ENCODE results near the gene HBG1.
"Not testable (repeated sequence)": the region's sequence is repeated elsewhere in the genome, so short reads cannot be mapped to it uniquely, and the experiment has no call there.

The HBG1 gene

GRCh38 chr11:5275369-5276110 is 25.9 kb upstream of the HBG1 start:
- H3K9ac ChIP-seq (ENCODE audit: low read depth, low read length), result no peak overlapping the region
- H3K36me3 ChIP-seq (ENCODE audit: insufficient read depth, low read length), result no peaks in the 10 kb centered on the region
- H3K27me3 ChIP-seq (ENCODE audit: control insufficient read depth, insufficient read depth, low read length), result no peaks in the 10 kb centered on the region
- no peaks in the 10 kb centered on the region for H3K9me3 ChIP-seq (replicated peaks; ENCODE audit: low read length)
- no peak overlapping the region for H3K4me3 ChIP-seq (ENCODE audit: low read length)
- H3K4me2 ChIP-seq (ENCODE audit: low read length), result no peak overlapping the region
- H3K4me1 ChIP-seq (ENCODE audit: control insufficient read depth, insufficient read depth, low read length), result peaks cover 9% of the 10 kb centered on the region

GRCh38 chr11:5274395-5274794 is 24.7 kb upstream of the HBG1 start:
- Histone ChIP-seq H3K9ac (ENCODE audit: low read depth, low read length) (no peak overlapping the region), H3K4me2 (ENCODE audit: low read length) (no peak overlapping the region), H3K9me3 (replicated peaks; ENCODE audit: low read length) (no peaks in the 10 kb centered on the region), H3K4me1 (ENCODE audit: control insufficient read depth, insufficient read depth, low read length) (peaks cover under 1% of the 10 kb centered on the region), H3K27me3 (ENCODE audit: control insufficient read depth, insufficient read depth, low read length) (no peaks in the 10 kb centered on the region), H3K4me3 (ENCODE audit: low read length) (no peak overlapping the region), H3K36me3 (ENCODE audit: insufficient read depth, low read length) (no peaks in the 10 kb centered on the region)

GRCh38 chr11:5272395-5273017 is 22.8 kb upstream of the HBG1 start:
- Histone ChIP-seq H3K4me1 (ENCODE audit: control insufficient read depth, insufficient read depth, low read length) (no peaks in the 10 kb centered on the region), H3K4me3 (ENCODE audit: low read length) (no peak overlapping the region), H3K4me2 (ENCODE audit: low read length) (no peak overlapping the region), H3K9me3 (replicated peaks; ENCODE audit: low read length) (no peaks in the 10 kb centered on the region), H3K9ac (ENCODE audit: low read depth, low read length) (no peak overlapping the region), H3K27me3 (ENCODE audit: control insufficient read depth, insufficient read depth, low read length) (peaks cover 3% of the 10 kb centered on the region), H3K36me3 (ENCODE audit: insufficient read depth, low read length) (no peaks in the 10 kb centered on the region)

- Histone ChIP-seq H3K36me3 (ENCODE audit: insufficient read depth, low read length) (no peaks in the 10 kb centered on the region), H3K9me3 (replicated peaks; ENCODE audit: low read length) (no peaks in the 10 kb centered on the region), H3K9ac (ENCODE audit: low read depth, low read length) (no peak within 1 kb of the TSS), H3K4me1 (ENCODE audit: control insufficient read depth, insufficient read depth, low read length) (no peaks in the 10 kb centered on the region), H3K4me3 (ENCODE audit: low read length) (no peak within 1 kb of the TSS), H3K4me2 (ENCODE audit: low read length) (no peak within 1 kb of the TSS), H3K27me3 (ENCODE audit: control insufficient read depth, insufficient read depth, low read length) (peaks cover 3% of the 10 kb centered on the region)
These were observed 20.1 kb upstream of the HBG1 start, which contains the start of gene HBE1 for GRCh38 chr11:5269715-5270147. Gene HBE1 (minus strand): TSS chr11:5269945. CDS start chr11:5269890, 55 bp downstream.

- Histone ChIP-seq H3K36me3 (ENCODE audit: insufficient read depth, low read length) (no peaks in the 10 kb centered on the region), H3K4me1 (ENCODE audit: control insufficient read depth, insufficient read depth, low read length) (no peaks in the 10 kb centered on the region), H3K9me3 (replicated peaks; ENCODE audit: low read length) (no peaks in the 10 kb centered on the region)
These were observed 17.4 kb upstream of the HBG1 start for GRCh38 chr11:5267033-5267563.

GRCh38 chr11:5266609-5267008 is 17.0 kb upstream of the HBG1 start:
- peaks cover 5% of the 10 kb centered on the region for H3K27me3 ChIP-seq (ENCODE audit: control insufficient read depth, insufficient read depth, low read length)
- no peak overlapping the region for H3K9ac ChIP-seq (ENCODE audit: low read depth, low read length)
- no peaks in the 10 kb centered on the region for H3K9me3 ChIP-seq (replicated peaks; ENCODE audit: low read length)
- no peaks in the 10 kb centered on the region for H3K4me1 ChIP-seq (ENCODE audit: control insufficient read depth, insufficient read depth, low read length)
- H3K36me3 ChIP-seq (ENCODE audit: insufficient read depth, low read length), result no peaks in the 10 kb centered on the region
- H3K4me3 ChIP-seq (ENCODE audit: low read length), result no peak overlapping the region
- H3K4me2 ChIP-seq (ENCODE audit: low read length), result no peak overlapping the region

More at GRCh38 chr11:5267033-5267563, 17.4 kb upstream of the HBG1 start:
- no peak overlapping the region for H3K4me3 ChIP-seq (ENCODE audit: low read length)
- H3K9ac ChIP-seq (ENCODE audit: low read depth, low read length), result no peak overlapping the region
- H3K4me2 ChIP-seq (ENCODE audit: low read length), result no peak overlapping the region
- peaks cover 5% of the 10 kb centered on the region for H3K27me3 ChIP-seq (ENCODE audit: control insufficient read depth, insufficient read depth, low read length)

GRCh38 chr11:5265832-5266231 is 16.2 kb upstream of the HBG1 start:
- Histone ChIP-seq H3K9ac (ENCODE audit: low read depth, low read length) (no peak overlapping the region), H3K36me3 (ENCODE audit: insufficient read depth, low read length) (no peaks in the 10 kb centered on the region), H3K4me1 (ENCODE audit: control insufficient read depth, insufficient read depth, low read length) (no peaks in the 10 kb centered on the region), H3K27me3 (ENCODE audit: control insufficient read depth, insufficient read depth, low read length) (peaks cover 5% of the 10 kb centered on the region), H3K9me3 (replicated peaks; ENCODE audit: low read length) (no peaks in the 10 kb centered on the region), H3K4me3 (ENCODE audit: low read length) (no peak overlapping the region), H3K4me2 (ENCODE audit: low read length) (no peak overlapping the region)

GRCh38 chr11:5258543-5259262 is 9.0 kb upstream of the HBG1 start:
- Histone ChIP-seq H3K4me3 (ENCODE audit: low read length) (no peak overlapping the region), H3K4me2 (ENCODE audit: low read length) (no peak overlapping the region), H3K27me3 (ENCODE audit: control insufficient read depth, insufficient read depth, low read length) (peaks cover 5% of the 10 kb centered on the region), H3K4me1 (ENCODE audit: control insufficient read depth, insufficient read depth, low read length) (no peaks in the 10 kb centered on the region), H3K9ac (ENCODE audit: low read depth, low read length) (no peak overlapping the region), H3K9me3 (replicated peaks; ENCODE audit: low read length) (no peaks in the 10 kb centered on the region), H3K36me3 (ENCODE audit: insufficient read depth, low read length) (no peaks in the 10 kb centered on the region)

GRCh38 chr11:5257296-5257695 is 7.6 kb upstream of the HBG1 start:
- H3K4me3 ChIP-seq (ENCODE audit: low read length), result no peak overlapping the region
- H3K4me1 ChIP-seq (ENCODE audit: control insufficient read depth, insufficient read depth, low read length), result no peaks in the 10 kb centered on the region
- H3K4me2 ChIP-seq (ENCODE audit: low read length), result no peak overlapping the region
- no peaks in the 10 kb centered on the region for H3K36me3 ChIP-seq (ENCODE audit: insufficient read depth, low read length)
- H3K9me3 ChIP-seq (replicated peaks; ENCODE audit: low read length), result no peaks in the 10 kb centered on the region
- H3K9ac ChIP-seq (ENCODE audit: low read depth, low read length), result no peak overlapping the region
- H3K27me3 ChIP-seq (ENCODE audit: control insufficient read depth, insufficient read depth, low read length), result peaks cover 6% of the 10 kb centered on the region

GRCh38 chr11:5254646-5255413 is 5.2 kb upstream of the HBG1 start, which contains the start of gene HBG2:
Gene HBG2 (minus strand): TSS chr11:5254781. CDS start chr11:5254728, 53 bp downstream.
- H3K4me3 ChIP-seq (ENCODE audit: low read length); H3K4me1 ChIP-seq (ENCODE audit: control insufficient read depth, insufficient read depth, low read length); H3K4me2 ChIP-seq (ENCODE audit: low read length); H3K36me3 ChIP-seq (ENCODE audit: insufficient read depth, low read length); H3K9ac ChIP-seq (ENCODE audit: low read depth, low read length); H3K9me3 ChIP-seq (replicated peaks; ENCODE audit: low read length); H3K27me3 ChIP-seq (ENCODE audit: control insufficient read depth, insufficient read depth, low read length): not testable (repeated sequence)

GRCh38 chr11:5254023-5254422 is 4.4 kb upstream of the HBG1 start:
- not testable (repeated sequence) for H3K4me3 ChIP-seq (ENCODE audit: low read length); H3K4me2 ChIP-seq (ENCODE audit: low read length); H3K36me3 ChIP-seq (ENCODE audit: insufficient read depth, low read length); H3K4me1 ChIP-seq (ENCODE audit: control insufficient read depth, insufficient read depth, low read length); H3K27me3 ChIP-seq (ENCODE audit: control insufficient read depth, insufficient read depth, low read length); H3K9me3 ChIP-seq (replicated peaks; ENCODE audit: low read length); H3K9ac ChIP-seq (ENCODE audit: low read depth, low read length)
